GM12878 (cell line): ENCODE results near the gene IFIT3. TPM values are rescaled to one million over a fixed set of nuclear protein-coding genes. Genes with fewer than 3 reads are reported as not detected.

Experiments
- ATAC-seq: fragments of 200-7000 bp; cut with Tn5 transposase; 3 replicates; pipeline ENCODE4 v1.9.1; 2020; ENCODE audit warnings: mild to moderate bottlenecking, moderate library complexity
- BruUV-seq: library from RNA; stranded (reverse); fragments of 400-500 nt; replicated peaks from 2 replicates; lab custom pipeline; 2021; lab: Mats Ljungman, UMichigan
- CTCF ChIA-PET: fragments of 300-600 bp; sonication (Branson Sonifier 250); formaldehyde crosslinking; extraction: SDS; loops from one replicate; lab custom pipeline; 2021; ENCODE audit warnings: inconsistent platforms; lab: Yijun Ruan, JAX
- POLR2A ChIA-PET: fragments of 350-600 bp; formaldehyde crosslinking; extraction: SDS; loops from one replicate; lab custom pipeline; 2021; ENCODE audit warnings: inconsistent platforms; lab: Charles Lee
- RAD21 ChIA-PET: fragments of 300-600 bp; sonication (Branson Sonifier 250); formaldehyde crosslinking; loops from one replicate; lab custom pipeline; 2023; ENCODE audit warnings: antibody characterized with exemption; ENCODE audit not compliant: unreplicated experiment; lab: Charles Lee
- SMC1A ChIA-PET: fragments of 300-600 bp; sonication (Branson Sonifier 250); formaldehyde crosslinking; loops from one replicate; lab custom pipeline; 2023; ENCODE audit not compliant: unreplicated experiment, uncharacterized antibody; lab: Charles Lee
- DNase-seq: peaks from one replicate; pipeline ENCODE4 v3.0.0-alpha.2; 2011; ENCODE audit warnings: low read depth, low spot score
- FAIRE-seq: peaks from 3 replicates; lab custom pipeline; 2011; peaks lifted over from hg19 to GRCh38; lab: Jason Lieb, UNC
- H2AFZ ChIP-seq: 2 replicates; pipeline ENCODE4 v1.6.0; 2011; ENCODE audit warnings: low read depth, low read length, control low read depth; ENCODE audit not compliant: control insufficient read depth
- H3K27ac ChIP-seq: 2 replicates; pipeline ENCODE4 v1.5.1; 2011; ENCODE audit warnings: control low read depth; ENCODE audit not compliant: control insufficient read depth, insufficient read depth
- H3K27me3 ChIP-seq, 2 experiments: replicated peaks in 1 of 2; 2 replicates each; pipeline versions ENCODE4 v1.6.0 to v1.6.1; 2011; ENCODE audit warnings: low read length in 1 of 2; ENCODE audit not compliant: control insufficient read depth in 2 of 2, insufficient read depth in 2 of 2
- H3K36me3 ChIP-seq, 2 experiments: 2 replicates each; pipeline ENCODE4 v1.5.1; 2011; ENCODE audit warnings: low read length in 1 of 2; ENCODE audit not compliant: control insufficient read depth in 2 of 2, insufficient read depth in 2 of 2
- H3K4me1 ChIP-seq: 2 replicates; pipeline ENCODE4 v1.6.1; 2011; ENCODE audit warnings: mild to moderate bottlenecking, low read length, moderate library complexity, mixed read lengths; ENCODE audit not compliant: control insufficient read depth, insufficient read depth
- H3K4me2 ChIP-seq: 2 replicates; pipeline ENCODE4 v1.6.0; 2011; ENCODE audit warnings: control low read depth; ENCODE audit not compliant: control insufficient read depth, insufficient read depth
- H3K4me3 ChIP-seq: fragments of 200-600 bp; sonication (generic); 2 replicates; pipeline ENCODE4 v1.5.1; 2016
- H3K79me2 ChIP-seq: 2 replicates; pipeline ENCODE4 v1.6.0; 2011; ENCODE audit warnings: low read length; ENCODE audit not compliant: control insufficient read depth, insufficient read depth
- H3K9ac ChIP-seq: 2 replicates; pipeline ENCODE4 v1.8.0; 2011; ENCODE audit warnings: low read length, control low read depth, mixed read lengths; ENCODE audit not compliant: control insufficient read depth, insufficient read depth
- H3K9me3 ChIP-seq: replicated peaks from 3 replicates; pipeline ENCODE4 v1.5.1; 2011; ENCODE audit warnings: mild to moderate bottlenecking, low read length; ENCODE audit not compliant: control insufficient read depth, insufficient read depth
- H4K20me1 ChIP-seq: 2 replicates; pipeline ENCODE4 v1.6.0; 2011; ENCODE audit not compliant: control insufficient read depth, insufficient read depth
- ASH2L ChIP-seq: fragments of 300-600, 200-600 bp; sonication (generic); IDR thresholded peaks from 2 replicates; pipeline ENCODE4 v1.6.1; 2017; ENCODE audit warnings: low read depth, mild to moderate bottlenecking, borderline replicate concordance
- BACH1 ChIP-seq: fragments of 450-650 bp; IDR thresholded peaks from 2 replicates; pipeline ENCODE4 v1.6.1; 2017; ENCODE audit warnings: mild to moderate bottlenecking, borderline replicate concordance
- CBX3 ChIP-seq: fragments of 200-600 bp; sonication (generic); IDR thresholded peaks from 2 replicates; pipeline ENCODE4 v1.6.1; 2016; ENCODE audit warnings: low read depth, borderline replicate concordance
- CBX5 ChIP-seq: sonication (generic); IDR thresholded peaks from 2 replicates; pipeline ENCODE4 v1.6.1; 2016; ENCODE audit warnings: low read depth, moderate library complexity, mild to moderate bottlenecking, inconsistent platforms
- CEBPZ ChIP-seq: fragments of 150-350 bp; IDR thresholded peaks from 2 replicates; pipeline ENCODE4 v1.6.1; 2016; ENCODE audit warnings: low read depth, low read length
- E2F8 ChIP-seq: fragments of 450-650 bp; IDR thresholded peaks from 2 replicates; pipeline ENCODE4 v1.6.1; 2018; ENCODE audit warnings: mild to moderate bottlenecking, low read depth, moderate library complexity; ENCODE audit not compliant: partially characterized antibody
- GABPA ChIP-seq: IDR thresholded peaks from 2 replicates; pipeline ENCODE4 v1.6.1; 2014; ENCODE audit warnings: antibody characterized with exemption, low read depth, mild to moderate bottlenecking, inconsistent platforms
- NBN ChIP-seq: fragments of 450-650 bp; IDR thresholded peaks from 2 replicates; pipeline ENCODE4 v1.6.1; 2016
- PAX5 ChIP-seq: IDR thresholded peaks from 2 replicates; pipeline ENCODE4 v1.6.1; 2011; ENCODE audit warnings: low read depth, low read length, borderline replicate concordance
- PML ChIP-seq: IDR thresholded peaks from 2 replicates; pipeline ENCODE4 v1.6.1; 2012; ENCODE audit warnings: low read length, inconsistent platforms
- RAD21 ChIP-seq: IDR thresholded peaks from 2 replicates; pipeline ENCODE4 v1.6.1; 2011; ENCODE audit warnings: mild to moderate bottlenecking, low read depth, low read length, moderate library complexity; ENCODE audit not compliant: insufficient read depth
- RAD51 ChIP-seq: fragments of 450-650 bp; IDR thresholded peaks from 2 replicates; pipeline ENCODE4 v1.6.1; 2016; ENCODE audit warnings: moderate library complexity, mild to moderate bottlenecking, inconsistent platforms
- RELA ChIP-seq: fragments of 450-650 bp; IDR thresholded peaks from 2 replicates; pipeline ENCODE4 v1.8.0; 2014; ENCODE audit warnings: borderline replicate concordance; ENCODE audit not compliant: partially characterized antibody
- SREBF2 ChIP-seq: IDR thresholded peaks from 2 replicates; pipeline ENCODE4 v1.6.1; 2012; ENCODE audit warnings: mild to moderate bottlenecking, low read length
- STAT1 ChIP-seq: fragments of 450-650 bp; conservative IDR thresholded peaks from 2 replicates; pipeline ENCODE4 v1.6.1; 2014; ENCODE audit warnings: antibody characterized with exemption, mild to moderate bottlenecking
- TBL1XR1 ChIP-seq: IDR thresholded peaks from 2 replicates; pipeline ENCODE4 v1.6.1; 2012; ENCODE audit warnings: low read depth, low read length, improper control_type of control experiment
- TCF12 ChIP-seq: IDR thresholded peaks from 2 replicates; pipeline ENCODE4 v1.6.1; 2011; ENCODE audit warnings: low read depth, mild to moderate bottlenecking, low read length
- WRNIP1 ChIP-seq: IDR thresholded peaks from 2 replicates; pipeline ENCODE4 v1.6.1; 2011; ENCODE audit warnings: low read depth, low read length, improper control_type of control experiment, borderline replicate concordance
- ZNF274 ChIP-seq: IDR thresholded peaks from one replicate; pipeline ENCODE4 v1.8.0; 2011; ENCODE audit not compliant: insufficient read length, insufficient read depth
- WGBS: methylation state at CpG from one replicate; pipeline ENCODE4 v1.1.6; 2016; ENCODE audit warnings: low lambda C conversion rate; ENCODE audit not compliant: insufficient replicate concordance, insufficient coverage; ENCODE audit errors: missing lambda C conversion rate; 5-methylcytosine and 5-hydroxymethylcytosine counted together
- in situ Hi-C: fragments of 300-500 bp; cut with MboI; formaldehyde crosslinking; loops from 9 replicates; pipeline ENCODE4 v1.14.3; 2018; ENCODE audit warnings: mixed read lengths
- intact Hi-C: fragments of 100-400 bp; cut with micrococcal nuclease; formaldehyde crosslinking; loops from one replicate; pipeline ENCODE4 v1.14.2; 2022; ENCODE audit not compliant: unreplicated experiment
- polyA plus RNA-seq, 11 experiments: library from polyadenylated mRNA; depleted of rRNA in 4 of 11; unstranded in 6 of 11; stranded (reverse) in 5 of 11; fragments of >200 nt; fragmentation: Nextera tagmentation in 4 of 11; fragmentation: Illumina TruSeq in 1 of 11; extraction: Ambion mirVana in 4 of 11; extraction: Trizol in 1 of 11; gene quantifications; 1 replicate in 1 of 11; 2 replicates in 10 of 11; pipeline versions ENCODE4 v1.2.1 to v1.2.3, GENCODE V29; 2011 to 2016; ENCODE audit warnings: inconsistent platforms in 2 of 11, missing spikeins in 2 of 11, low read depth in 1 of 11
- total RNA-seq, 4 experiments: library from RNA; depleted of rRNA in 3 of 4; stranded (reverse); fragments of >200 nt in 3 of 4; fragmentation: Illumina TruSeq in 1 of 4; extraction: Trizol in 1 of 4; gene quantifications; 2 replicates each; pipeline versions ENCODE4 v1.2.1 to v1.2.3, GENCODE V29; 2013 to 2021

The IFIT3 gene
- total and polyA plus RNA-seq, 10 of the 15 experiments (the other 5 are each of a cell fraction or from before 2014, with no cell fraction given), result 27.0 to 70.2 (median 51.1) TPM

GRCh38 chr10:89367529-89367928 is 39.7 kb downstream of the IFIT3 start (continued):
- TF ChIP-seq BACH1, result peak; percentile 52; the same call in 1 of the 2 replicates
- no peak for TF ChIP-seq ZNF274
- peak; percentile 86 for TF ChIP-seq NBN
- 0 out of 2 replicates have a peak, but pooled peaks have one; percentile 2 for TF ChIP-seq RAD21

GRCh38 chr10:89368129-89368528 is 40.3 kb downstream of the IFIT3 start:
- BruUV-seq, result no TSS peak
- WGBS, result 8% methylated on average over 1 of the region's 1 CpG
- Histone ChIP-seq H3K36me3 (no peaks in the 10 kb centered on the region), H3K4me2 (no peak overlapping the region; the same call in 1 of the 2 replicates), H3K9me3 (no peaks in the 10 kb centered on the region), H4K20me1 (no peaks in the 10 kb centered on the region), H3K4me3 (no peak overlapping the region), H3K79me2 (no peaks in the 10 kb centered on the region), H3K27ac (peak overlapping the region; percentile 62), H3K4me1 (peaks cover 30% of the 10 kb centered on the region), H3K27me3 (no peaks in the 10 kb centered on the region), H2AFZ (peak overlapping the region; percentile 8; the same call in 1 of the 2 replicates), H3K9ac (no peak overlapping the region; the same call in 1 of the 2 replicates)
- ATAC-seq, result no peak
- DNase-seq, result no peak
- intact Hi-C loops, result loop anchor here (5.0 kb wide), 1 partner anchor 194 kb away; no protein-coding TSS in a partner anchor
- in situ Hi-C loops, result no loop called here
- RAD21 ChIA-PET, result interaction anchor here (0.5 to 3.9 kb wide), 22 partner anchors 13 to 487 kb away, joined by 3 to 68 read pairs (median 4); partner anchors contain the start of genes IFIT1, IFIT2, IFIT3 and IFIT5
- SMC1A ChIA-PET, result interaction anchor here (0.7 to 6.8 kb wide), 33 partner anchors 9 to 540 kb away, joined by 3 to 98 read pairs (median 10); partner anchors contain the start of genes IFIT1, IFIT1B, IFIT2 and IFIT5
- POLR2A ChIA-PET, result interaction anchor here (0.6 to 2.9 kb wide), 10 partner anchors 9 to 73 kb away, joined by 3 to 9 read pairs (median 5); partner anchors contain the start of genes IFIT1, IFIT3 and IFIT5
- CTCF ChIA-PET, result interaction anchor here (0.7 to 5.9 kb wide), 33 partner anchors 9 to 433 kb away, joined by 3 to 97 read pairs (median 13); partner anchors contain the start of genes IFIT1, IFIT2, IFIT5 and LIPA
- no peak for FAIRE-seq
- no peak for TF ChIP-seq CBX5
- no peak for TF ChIP-seq E2F8
- no peak for TF ChIP-seq PAX5
- no peak for TF ChIP-seq SREBF2
- no peak for TF ChIP-seq GABPA
- no peak for TF ChIP-seq WRNIP1
- no peak for TF ChIP-seq CEBPZ
- TF ChIP-seq RELA, result no peak
- no peak for TF ChIP-seq RAD51
- no peak for TF ChIP-seq ASH2L
- TF ChIP-seq TCF12, result no peak
- TF ChIP-seq PML, result no peak
- TF ChIP-seq TBL1XR1, result no peak
- no peak for TF ChIP-seq CBX3
- TF ChIP-seq STAT1, result no peak
